ENCODE data around the gene AQP1. TPM values are rescaled to one million over a fixed set of nuclear protein-coding genes. Genes with fewer than 3 reads are reported as not detected.

The AQP1 gene
- total RNA-seq, 3 donors from 2014 or later = 43.0 to 89.6 (median 48.1) TPM

DNA sequence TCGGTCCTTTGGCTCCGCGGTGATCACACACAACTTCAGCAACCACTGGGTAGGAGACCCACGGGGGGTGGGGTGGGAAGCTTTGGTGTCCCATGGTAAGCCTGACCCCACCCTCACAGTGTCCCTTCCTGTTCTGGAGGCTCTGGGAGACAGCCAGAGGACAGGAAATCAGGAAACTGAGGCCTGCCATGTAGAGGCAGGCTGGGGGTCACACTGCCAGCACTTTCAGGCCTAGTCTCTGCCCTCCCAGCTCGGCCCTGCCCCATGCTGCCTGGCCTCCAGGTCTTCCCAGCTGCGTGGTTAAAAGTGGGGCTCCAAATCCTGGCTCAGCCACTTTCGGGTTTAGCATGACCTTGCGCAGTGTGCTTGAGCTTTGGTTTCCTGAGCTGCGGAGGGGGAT, 10.9 kb downstream of the AQP1 start:
- Histone ChIP-seq H3K9me3 (no peaks in the 10 kb centered on the region), H3K36me3 (ENCODE audit: low read depth) (no peaks in the 10 kb centered on the region), H3K4me3 (no peak overlapping the region), H3K4me1 (ENCODE audit: low read depth) (peaks cover 4% of the 10 kb centered on the region)
- DNase-seq = peak in 2 of 3 donors; percentile 17 to 22
- intact Hi-C loops (cut with DNase I, micrococcal nuclease) = no loop called here
- ATAC-seq = no peak
- TF ChIP-seq, protein P1, sequence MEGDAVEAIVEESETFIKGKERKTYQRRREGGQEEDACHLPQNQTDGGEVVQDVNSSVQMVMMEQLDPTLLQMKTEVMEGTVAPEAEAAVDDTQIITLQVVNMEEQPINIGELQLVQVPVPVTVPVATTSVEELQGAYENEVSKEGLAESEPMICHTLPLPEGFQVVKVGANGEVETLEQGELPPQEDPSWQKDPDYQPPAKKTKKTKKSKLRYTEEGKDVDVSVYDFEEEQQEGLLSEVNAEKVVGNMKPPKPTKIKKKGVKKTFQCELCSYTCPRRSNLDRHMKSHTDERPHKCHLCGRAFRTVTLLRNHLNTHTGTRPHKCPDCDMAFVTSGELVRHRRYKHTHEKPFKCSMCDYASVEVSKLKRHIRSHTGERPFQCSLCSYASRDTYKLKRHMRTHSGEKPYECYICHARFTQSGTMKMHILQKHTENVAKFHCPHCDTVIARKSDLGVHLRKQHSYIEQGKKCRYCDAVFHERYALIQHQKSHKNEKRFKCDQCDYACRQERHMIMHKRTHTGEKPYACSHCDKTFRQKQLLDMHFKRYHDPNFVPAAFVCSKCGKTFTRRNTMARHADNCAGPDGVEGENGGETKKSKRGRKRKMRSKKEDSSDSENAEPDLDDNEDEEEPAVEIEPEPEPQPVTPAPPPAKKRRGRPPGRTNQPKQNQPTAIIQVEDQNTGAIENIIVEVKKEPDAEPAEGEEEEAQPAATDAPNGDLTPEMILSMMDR (IDR thresholded peaks at IDR 0.05) = no peak

DNA sequence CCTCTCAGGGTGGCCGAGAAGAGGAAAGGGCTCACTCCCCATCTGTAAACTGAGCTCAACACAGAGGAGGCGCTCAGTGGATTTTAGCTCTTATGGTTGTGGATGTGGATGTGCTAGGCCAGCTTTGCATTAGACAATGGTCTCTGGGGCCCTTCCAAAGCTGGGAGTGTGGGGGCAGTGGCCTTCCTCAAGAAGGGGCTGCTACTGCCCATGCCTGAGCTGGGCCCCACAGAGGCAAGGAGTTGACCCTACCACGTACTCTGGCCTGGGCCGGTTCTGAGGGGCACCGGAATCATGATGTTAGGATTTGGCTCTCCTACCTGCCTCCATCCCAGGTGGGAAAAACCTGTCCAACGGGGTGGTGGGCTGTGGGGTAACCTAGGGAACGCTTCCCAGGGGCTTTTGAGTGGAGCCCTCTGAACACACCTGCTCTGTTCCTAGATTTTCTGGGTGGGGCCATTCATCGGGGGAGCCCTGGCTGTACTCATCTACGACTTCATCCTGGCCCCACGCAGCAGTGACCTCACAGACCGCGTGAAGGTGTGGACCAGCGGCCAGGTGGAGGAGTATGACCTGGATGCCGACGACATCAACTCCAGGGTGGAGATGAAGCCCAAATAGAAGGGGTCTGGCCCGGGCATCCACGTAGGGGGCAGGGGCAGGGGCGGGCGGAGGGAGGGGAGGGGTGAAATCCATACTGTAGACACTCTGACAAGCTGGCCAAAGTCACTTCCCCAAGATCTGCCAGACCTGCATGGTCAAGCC, 11.5 kb downstream of the AQP1 start:
- peaks cover 4% of the 10 kb centered on the region for H3K4me1 ChIP-seq (ENCODE audit: low read depth)
- TF ChIP-seq, protein P1 (IDR thresholded peaks at IDR 0.05) = no peak
- no peaks in the 10 kb centered on the region for H3K9me3 ChIP-seq
- ATAC-seq = no peak
- H3K4me3 ChIP-seq = no peak overlapping the region
- intact Hi-C loops (cut with DNase I, micrococcal nuclease) = no loop called here
- no peaks in the 10 kb centered on the region for H3K36me3 ChIP-seq (ENCODE audit: low read depth)
- DNase-seq = peak; percentile 1 to 34 (median 10)

DNA sequence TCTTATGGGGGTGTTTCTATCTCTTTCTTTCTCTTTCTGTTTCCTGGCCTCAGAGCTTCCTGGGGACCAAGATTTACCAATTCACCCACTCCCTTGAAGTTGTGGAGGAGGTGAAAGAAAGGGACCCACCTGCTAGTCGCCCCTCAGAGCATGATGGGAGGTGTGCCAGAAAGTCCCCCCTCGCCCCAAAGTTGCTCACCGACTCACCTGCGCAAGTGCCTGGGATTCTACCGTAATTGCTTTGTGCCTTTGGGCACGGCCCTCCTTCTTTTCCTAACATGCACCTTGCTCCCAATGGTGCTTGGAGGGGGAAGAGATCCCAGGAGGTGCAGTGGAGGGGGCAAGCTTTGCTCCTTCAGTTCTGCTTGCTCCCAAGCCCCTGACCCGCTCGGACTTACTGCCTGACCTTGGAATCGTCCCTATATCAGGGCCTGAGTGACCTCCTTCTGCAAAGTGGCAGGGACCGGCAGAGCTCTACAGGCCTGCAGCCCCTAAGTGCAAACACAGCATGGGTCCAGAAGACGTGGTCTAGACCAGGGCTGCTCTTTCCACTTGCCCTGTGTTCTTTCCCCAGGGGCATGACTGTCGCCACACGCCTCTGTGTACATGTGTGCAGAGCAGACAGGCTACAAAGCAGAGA, 12.2 kb downstream of the AQP1 start:
- intact Hi-C loops (cut with DNase I, micrococcal nuclease) = no loop called here
- H3K9me3 ChIP-seq = no peaks in the 10 kb centered on the region
- peak in 2 of 3 donors; percentile 2 to 17 for DNase-seq
- H3K4me1 ChIP-seq (ENCODE audit: low read depth) = peaks cover 4% of the 10 kb centered on the region
- TF ChIP-seq, protein P1 (IDR thresholded peaks at IDR 0.05) = no peak
- ATAC-seq = no peak
- H3K4me3 ChIP-seq = no peak overlapping the region
- no peaks in the 10 kb centered on the region for H3K36me3 ChIP-seq (ENCODE audit: low read depth)

- ATAC-seq (no peak), DNase-seq (peak in 1 of 3 donors; percentile 8)
- Histone ChIP-seq H3K9me3 (no peaks in the 10 kb centered on the region), H3K36me3 (ENCODE audit: low read depth) (no peaks in the 10 kb centered on the region), H3K4me1 (ENCODE audit: low read depth) (peaks cover 1% of the 10 kb centered on the region), H3K4me3 (no peak overlapping the region)
- TF ChIP-seq, protein P1 (IDR thresholded peaks at IDR 0.05) = no peak
- intact Hi-C loops (cut with DNase I, micrococcal nuclease) = no loop called here
These were observed 13.0 kb downstream of the AQP1 start for GRCh38 chr7:30924624-30925023.

DNA sequence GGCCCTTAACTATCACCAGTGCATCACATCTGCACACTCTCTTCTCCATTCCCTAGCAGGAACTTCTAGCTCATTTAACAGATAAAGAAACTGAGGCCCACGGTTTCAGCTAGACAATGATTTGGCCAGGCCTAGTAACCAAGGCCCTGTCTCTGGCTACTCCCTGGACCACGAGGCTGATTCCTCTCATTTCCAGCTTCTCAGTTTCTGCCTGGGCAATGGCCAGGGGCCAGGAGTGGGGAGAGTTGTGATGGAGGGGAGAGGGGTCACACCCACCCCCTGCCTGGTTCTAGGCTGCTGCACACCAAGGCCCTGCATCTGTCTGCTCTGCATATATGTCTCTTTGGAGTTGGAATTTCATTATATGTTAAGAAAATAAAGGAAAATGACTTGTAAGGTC, 13.5 kb downstream of the AQP1 start:
- intact Hi-C loops (cut with DNase I, micrococcal nuclease) = no loop called here

More for the DNA sequence above, 13.5 kb downstream of the AQP1 start:
- Histone ChIP-seq H3K9me3 (no peaks in the 10 kb centered on the region), H3K36me3 (ENCODE audit: low read depth) (no peaks in the 10 kb centered on the region), H3K4me3 (no peak overlapping the region), H3K4me1 (ENCODE audit: low read depth) (no peaks in the 10 kb centered on the region)
- DNase-seq (peak in 2 of 3 donors; percentile 0 to 13), ATAC-seq (no peak)
- TF ChIP-seq, protein P1 (IDR thresholded peaks at IDR 0.05) = no peak
